Loucy (cell line): Measurements from ENCODE around the gene TAOK2.
A peak's percentile ranks its signal among the peaks of the same experiment; 100 is the strongest.

Experiments
- H2AFZ ChIP-seq: fragments of 200-600 bp; sonication (generic); 2 replicates; pipeline ENCODE4 v1.6.0; 2016; ENCODE audit warnings: antibody characterized with exemption, mild to moderate bottlenecking, low read length, moderate library complexity
- H3F3A ChIP-seq: fragments of 200-600 bp; 2 replicates; pipeline ENCODE4 v1.6.0; 2016; ENCODE audit warnings: antibody characterized with exemption, low read depth, mild to moderate bottlenecking
- H3K27me3 ChIP-seq: fragments of 200-600 bp; sonication (generic); 2 replicates; pipeline ENCODE4 v1.6.1; 2014; ENCODE audit warnings: low read length, mild to moderate bottlenecking; ENCODE audit not compliant: insufficient read depth, poor library complexity, severe bottlenecking
- H3K36me3 ChIP-seq: fragments of 200-600 bp; sonication (generic); 2 replicates; pipeline ENCODE4 v1.6.1; 2016; ENCODE audit warnings: low read length; ENCODE audit not compliant: insufficient read depth
- H3K4me1 ChIP-seq: fragments of 200-600 bp; sonication (generic); 2 replicates; pipeline ENCODE4 v1.5.1; 2014; ENCODE audit warnings: low read length, mild to moderate bottlenecking; ENCODE audit not compliant: insufficient read depth, poor library complexity, severe bottlenecking
- H3K4me2 ChIP-seq: fragments of 200-600 bp; sonication (generic); 2 replicates; pipeline ENCODE4 v1.6.0; 2014; ENCODE audit warnings: antibody characterized with exemption, low read length, low read depth, mild to moderate bottlenecking; ENCODE audit not compliant: poor library complexity, severe bottlenecking
- H3K4me3 ChIP-seq: fragments of 200-600 bp; sonication (generic); 2 replicates; pipeline ENCODE4 v1.5.1; 2014; ENCODE audit warnings: low read length, mild to moderate bottlenecking, mixed read lengths; ENCODE audit not compliant: poor library complexity, severe bottlenecking
- H3K79me2 ChIP-seq: fragments of 200-600 bp; sonication (generic); 2 replicates; pipeline ENCODE4 v1.6.1; 2014; ENCODE audit warnings: low read length; ENCODE audit not compliant: insufficient read depth
- H3K9ac ChIP-seq: fragments of 200-600 bp; sonication (generic); 2 replicates; pipeline ENCODE4 v1.6.0; 2014; ENCODE audit warnings: mild to moderate bottlenecking, low read depth, low read length, moderate library complexity; ENCODE audit not compliant: poor library complexity, severe bottlenecking
- H3K9me2 ChIP-seq: fragments of 200-600 bp; sonication (generic); replicated peaks from 2 replicates; pipeline ENCODE4 v1.6.1; 2016; ENCODE audit warnings: low read depth, low read length, mixed read lengths
- H3K9me3 ChIP-seq: fragments of 200-600 bp; sonication (generic); 2 replicates; pipeline ENCODE4 v1.6.1; 2014; ENCODE audit warnings: mild to moderate bottlenecking, antibody characterized with exemption, low read length, low read depth; ENCODE audit not compliant: insufficient read depth
- H4K20me1 ChIP-seq: fragments of 200-600 bp; sonication (generic); 2 replicates; pipeline ENCODE4 v1.6.0; 2014; ENCODE audit warnings: antibody characterized with exemption, low read length, mild to moderate bottlenecking; ENCODE audit not compliant: insufficient read depth, poor library complexity, severe bottlenecking
- CTCF ChIP-seq: fragments of 200-600 bp; sonication (generic); conservative IDR thresholded peaks from 2 replicates; pipeline ENCODE4 v1.5.1; 2014; ENCODE audit warnings: mild to moderate bottlenecking, antibody characterized with exemption, low read length
- EZH2phosphoT487 ChIP-seq: fragments of 200-600 bp; IDR thresholded peaks from 2 replicates; pipeline ENCODE4 v1.6.1; 2018; ENCODE audit warnings: antibody characterized with exemption, mild to moderate bottlenecking, moderate library complexity, borderline replicate concordance

TAOK2 gene

GRCh38 chr16:29995324-29995910 is 21.7 kb downstream of the TAOK2 start, which contains the start of gene HIRIP3:
Gene HIRIP3 (minus strand): TSS chr16:29995617. CDS start chr16:29995605, 12 bp downstream.
- peaks cover 18% of the 10 kb centered on the region; the same call in 1 of the 2 replicates for H3K36me3 ChIP-seq

GRCh38 chr16:29995911-29996765 is 22.5 kb downstream of the TAOK2 start, which contains the start of gene INO80E:
Gene INO80E (plus strand): TSS chr16:29996241. CDS start chr16:29996311, 70 bp downstream.
- Histone ChIP-seq H3K36me3 (peaks cover 11% of the 10 kb centered on the region; the same call in 1 of the 2 replicates), H4K20me1 (peaks cover 11% of the 10 kb centered on the region)

More at GRCh38 chr16:29995324-29995910, 21.7 kb downstream of the TAOK2 start, which contains the start of gene HIRIP3:
- Histone ChIP-seq H3K4me1 (peaks cover 19% of the 10 kb centered on the region), H3K27me3 (no peaks in the 10 kb centered on the region), H3K79me2 (peaks cover 36% of the 10 kb centered on the region), H3K4me2 (peak within 1 kb of the TSS; percentile 84), H2AFZ (peak within 1 kb of the TSS; percentile 97), H3K9me2 (no peaks in the 10 kb centered on the region), H4K20me1 (peaks cover 11% of the 10 kb centered on the region), H3F3A (no peaks in the 10 kb centered on the region), H3K9me3 (no peaks in the 10 kb centered on the region), H3K9ac (peak within 1 kb of the TSS; percentile 98), H3K4me3 (peak within 1 kb of the TSS; percentile 97)
- no peak for TF ChIP-seq EZH2phosphoT487
- TF ChIP-seq CTCF, result no peak

More at GRCh38 chr16:29995911-29996765, 22.5 kb downstream of the TAOK2 start, which contains the start of gene INO80E:
- H3K9me2 ChIP-seq, result no peaks in the 10 kb centered on the region
- peak within 1 kb of the TSS; percentile 84 for H3K4me2 ChIP-seq
- H2AFZ ChIP-seq, result peak within 1 kb of the TSS; percentile 97
- H3K79me2 ChIP-seq, result peaks cover 36% of the 10 kb centered on the region
- peaks cover 19% of the 10 kb centered on the region for H3K4me1 ChIP-seq
- TF ChIP-seq CTCF, result no peak
- TF ChIP-seq EZH2phosphoT487, result no peak
- H3F3A ChIP-seq, result no peaks in the 10 kb centered on the region
- no peaks in the 10 kb centered on the region for H3K9me3 ChIP-seq
- H3K9ac ChIP-seq, result peak within 1 kb of the TSS; percentile 98
- no peaks in the 10 kb centered on the region for H3K27me3 ChIP-seq
- peak within 1 kb of the TSS; percentile 97 for H3K4me3 ChIP-seq
